G401.6 (cell line): ENCODE data around the gene TP73.
"Not testable (repeated sequence)": the region's sequence is repeated elsewhere in the genome, so short reads cannot be mapped to it uniquely, and the experiment has no call there.

ENCODE experiments used
- FAIRE-seq: peaks from 2 replicates; lab custom pipeline; 2012; peaks lifted over from hg19 to GRCh38; lab: Jason Lieb, UNC

The TP73 gene

GRCh38 chr1:3708791-3709190, 56.5 kb downstream of the TP73 start:
- no peak for FAIRE-seq

- FAIRE-seq, result no peak
Measured at GRCh38 chr1:3710251-3710650, 57.9 kb downstream of the TP73 start.

- FAIRE-seq, result no peak
Measured at GRCh38 chr1:3711381-3711779, 59.1 kb downstream of the TP73 start.

DNA sequence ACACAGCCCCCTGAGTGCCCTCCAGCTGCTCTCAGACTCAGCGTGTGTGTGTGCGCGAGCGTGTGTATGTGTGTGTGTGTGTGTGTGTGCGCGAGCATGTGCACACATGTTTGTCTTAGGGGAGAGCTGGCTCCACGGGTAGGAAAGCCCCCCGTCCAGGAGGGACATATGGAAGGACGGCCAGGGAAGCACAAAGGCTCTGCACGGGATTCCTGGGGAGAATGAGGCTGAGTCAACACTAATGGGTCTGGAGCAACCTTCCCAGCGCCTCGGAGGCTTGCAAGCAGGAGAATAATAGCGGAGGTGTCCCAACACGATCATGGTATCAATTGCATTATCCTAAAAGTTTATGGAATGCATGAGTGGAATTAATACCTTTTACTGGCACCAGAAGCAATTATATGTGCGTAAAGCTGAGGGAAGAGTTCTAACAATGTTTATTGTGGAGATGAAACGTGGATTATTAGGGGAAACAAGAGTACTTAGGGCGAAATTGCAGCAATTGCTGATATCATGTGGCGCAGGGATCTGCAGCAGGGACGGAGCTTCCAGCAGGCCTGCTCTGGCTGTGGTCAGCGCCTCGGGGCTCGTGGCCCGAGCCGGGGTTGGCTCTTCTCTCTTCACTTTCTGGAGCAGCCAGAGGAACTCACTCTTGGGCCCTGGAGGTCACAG, 59.6 kb downstream of the TP73 start:
- no peak for FAIRE-seq

DNA sequence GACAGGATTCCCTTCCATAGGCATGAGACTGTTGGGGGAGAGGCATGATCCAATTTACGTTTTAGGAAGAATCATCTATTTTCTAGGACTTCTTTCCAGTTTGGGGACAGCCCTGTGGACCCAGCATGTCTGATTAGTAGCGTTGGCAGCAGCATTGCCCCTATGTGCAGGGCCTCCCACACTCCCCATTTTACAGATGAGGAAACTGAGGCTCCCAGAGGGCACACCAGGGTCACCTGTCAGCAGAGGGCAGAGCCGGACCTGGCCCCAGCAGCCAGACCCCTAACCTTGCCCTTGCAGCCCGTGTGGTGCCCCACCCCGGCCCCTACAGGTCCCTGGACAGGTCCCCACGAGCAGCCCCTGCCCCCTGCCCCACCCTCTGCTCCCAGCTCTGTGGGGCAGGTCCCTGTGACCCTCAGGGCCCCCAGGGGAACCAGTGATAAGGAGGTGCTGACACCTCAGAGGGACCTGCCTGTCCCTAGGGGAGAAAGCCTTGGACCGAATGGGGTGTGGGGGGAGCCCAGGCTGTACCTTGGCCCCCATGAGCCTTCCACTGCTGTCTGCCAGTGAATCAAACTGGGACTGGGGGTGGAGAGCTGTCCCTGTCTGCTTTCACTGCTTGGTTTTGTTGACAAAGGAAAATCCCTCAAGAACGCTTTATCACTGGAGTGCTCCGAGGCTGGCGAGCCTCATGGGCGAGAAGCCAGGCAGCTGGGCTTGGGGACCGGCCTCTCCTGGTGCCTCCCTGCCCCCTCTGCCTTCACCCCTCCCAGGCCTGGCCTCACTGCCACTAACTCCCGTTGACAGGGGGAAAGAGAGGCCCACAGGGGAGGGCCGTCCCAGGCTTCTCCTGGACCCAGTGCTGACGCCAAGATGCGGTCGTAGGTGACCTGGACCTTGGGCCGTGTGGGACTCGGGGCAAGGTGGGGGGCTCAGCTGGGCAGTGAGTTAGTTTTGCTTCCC, 60.5 kb downstream of the TP73 start:
- no peak for FAIRE-seq

DNA sequence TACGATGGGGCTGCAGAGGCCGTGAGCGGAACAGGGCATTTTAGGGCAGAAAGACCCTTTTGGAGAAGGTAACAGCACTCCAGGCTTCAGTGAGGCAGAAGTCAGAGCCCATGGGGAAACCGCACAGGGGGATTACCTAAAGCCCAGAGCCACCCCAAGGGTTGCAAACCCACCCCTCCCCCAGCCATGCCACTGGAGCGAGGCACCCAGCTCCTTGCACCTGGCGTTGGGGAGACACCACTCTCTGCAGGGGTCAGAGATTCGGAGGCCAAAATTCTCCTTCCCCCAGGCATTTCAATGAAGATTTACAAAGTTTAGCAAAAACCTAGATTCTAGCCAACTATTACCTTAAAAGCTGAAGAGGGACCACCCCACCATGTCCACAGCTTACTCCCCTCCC, 61.5 kb downstream of the TP73 start:
- no peak for FAIRE-seq

- FAIRE-seq, result no peak
Measured at GRCh38 chr1:3714284-3714741, 62.0 kb downstream of the TP73 start.

DNA sequence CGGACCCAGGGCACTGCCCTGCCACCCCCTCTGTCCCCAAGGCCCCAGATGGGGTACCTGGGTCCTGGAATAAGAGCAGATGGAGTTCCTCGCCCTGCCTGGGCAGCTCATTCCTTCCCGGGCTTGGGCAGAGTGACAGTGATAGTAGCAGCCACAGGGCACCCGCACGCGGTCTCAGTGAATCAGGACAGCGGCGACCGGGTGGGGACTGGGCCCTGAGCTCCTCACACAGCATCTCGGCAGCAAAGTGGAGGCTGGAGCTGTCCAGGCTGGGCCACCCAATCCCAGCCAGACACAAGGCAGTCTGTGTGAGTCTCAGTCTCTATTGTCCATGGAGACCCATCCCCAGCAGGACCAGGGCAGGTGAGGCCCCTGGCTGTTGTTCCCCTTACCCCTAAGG, 62.5 kb downstream of the TP73 start:
- no peak for FAIRE-seq

GRCh38 chr1:3716351-3716750, 64.0 kb downstream of the TP73 start:
- no peak for FAIRE-seq

DNA sequence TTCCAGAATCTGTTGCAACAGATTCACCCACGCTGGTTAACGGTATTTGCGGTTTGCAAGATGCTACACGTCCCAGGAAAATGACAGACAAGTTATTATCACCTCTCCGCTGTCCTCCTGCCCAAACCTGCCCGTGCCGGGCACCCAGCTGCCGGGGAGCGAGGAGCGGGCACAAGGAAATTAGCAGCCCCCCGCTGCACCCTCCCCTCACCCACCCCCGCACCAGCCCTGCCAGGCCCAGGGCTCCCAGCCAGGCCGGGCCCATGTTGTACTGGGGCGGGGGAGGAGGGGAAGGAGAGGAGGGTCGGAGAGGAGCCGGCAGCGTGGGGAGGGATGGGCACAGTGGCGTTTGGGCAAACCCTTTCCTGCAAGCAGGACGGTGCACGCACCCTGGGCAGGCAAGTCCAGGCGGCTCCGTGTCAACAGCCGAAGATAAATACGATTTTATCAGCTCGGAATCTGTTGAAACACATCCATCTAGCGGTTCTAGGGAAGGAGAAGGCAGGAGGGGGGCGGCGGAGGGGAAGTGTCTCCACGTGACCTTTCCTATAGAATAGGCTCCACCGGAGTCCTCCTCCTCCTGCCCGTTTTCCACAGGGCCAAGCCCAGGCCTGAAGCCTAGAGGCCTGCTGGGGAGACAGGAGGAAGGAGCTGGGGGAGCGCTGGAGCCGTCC, 64.9 kb downstream of the TP73 start:
- no peak for FAIRE-seq

- FAIRE-seq, result no peak
Measured at GRCh38 chr1:3717715-3718601, 65.6 kb downstream of the TP73 start.

DNA sequence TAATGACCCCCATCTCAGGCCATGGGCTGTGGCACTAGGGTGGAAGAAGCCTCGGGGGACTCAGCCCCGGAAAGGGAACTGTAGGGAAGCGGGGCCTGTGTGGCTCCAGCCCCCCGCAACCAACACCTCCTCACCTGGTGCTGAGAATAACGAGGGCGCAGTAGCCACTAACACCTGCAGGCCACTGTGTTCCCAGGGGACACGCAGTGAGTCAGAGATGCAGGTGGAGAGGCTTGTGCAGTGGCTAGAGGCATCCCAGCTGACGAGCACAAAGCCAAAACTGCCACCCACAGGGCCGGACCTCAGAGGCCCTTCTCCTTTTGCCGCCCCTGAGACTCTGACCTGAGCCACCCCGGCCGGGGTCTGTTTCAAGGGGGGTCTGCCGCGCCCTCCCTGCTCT, 66.4 kb downstream of the TP73 start:
- FAIRE-seq, result no peak

DNA sequence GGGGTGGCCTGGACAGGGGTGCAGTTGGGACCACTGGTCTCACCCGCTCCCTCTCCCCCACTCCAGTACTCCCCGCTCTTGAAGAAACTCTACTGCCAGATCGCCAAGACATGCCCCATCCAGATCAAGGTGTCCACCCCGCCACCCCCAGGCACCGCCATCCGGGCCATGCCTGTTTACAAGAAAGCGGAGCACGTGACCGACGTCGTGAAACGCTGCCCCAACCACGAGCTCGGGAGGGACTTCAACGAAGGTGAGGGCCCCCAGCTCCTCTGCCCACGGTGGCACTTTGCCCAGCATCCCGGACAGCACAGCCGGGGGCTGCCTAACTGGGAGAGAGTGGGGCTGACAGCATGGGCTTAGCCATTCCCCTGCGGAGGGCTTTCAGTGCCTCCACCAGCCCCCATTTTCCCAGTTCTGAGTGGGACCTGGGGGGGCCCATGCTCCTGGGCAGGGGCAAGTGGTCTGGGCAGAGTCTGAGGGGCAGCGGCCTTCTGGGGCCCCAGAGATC, 69.7 kb downstream of the TP73 start:
- no peak for FAIRE-seq

DNA sequence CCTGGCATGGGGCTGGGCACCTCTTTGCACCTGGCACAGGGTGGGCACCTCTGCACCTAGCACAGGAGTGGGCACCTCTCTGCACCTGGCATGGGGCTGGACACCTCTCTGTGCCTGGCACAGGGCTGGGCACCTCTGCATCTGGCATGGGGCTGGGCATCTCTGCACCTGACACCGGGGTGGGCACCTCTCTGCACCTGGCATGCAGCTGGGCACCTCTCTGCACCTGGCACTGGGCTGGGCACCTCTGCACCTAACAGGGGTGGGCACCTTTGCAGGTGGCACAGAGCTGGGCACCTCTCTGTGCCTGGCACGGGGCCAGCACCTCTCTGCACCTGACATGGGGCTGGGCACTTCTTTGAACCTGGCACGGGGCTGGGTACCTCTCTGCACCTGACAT, 70.5 kb downstream of the TP73 start:
- FAIRE-seq, result no peak

DNA sequence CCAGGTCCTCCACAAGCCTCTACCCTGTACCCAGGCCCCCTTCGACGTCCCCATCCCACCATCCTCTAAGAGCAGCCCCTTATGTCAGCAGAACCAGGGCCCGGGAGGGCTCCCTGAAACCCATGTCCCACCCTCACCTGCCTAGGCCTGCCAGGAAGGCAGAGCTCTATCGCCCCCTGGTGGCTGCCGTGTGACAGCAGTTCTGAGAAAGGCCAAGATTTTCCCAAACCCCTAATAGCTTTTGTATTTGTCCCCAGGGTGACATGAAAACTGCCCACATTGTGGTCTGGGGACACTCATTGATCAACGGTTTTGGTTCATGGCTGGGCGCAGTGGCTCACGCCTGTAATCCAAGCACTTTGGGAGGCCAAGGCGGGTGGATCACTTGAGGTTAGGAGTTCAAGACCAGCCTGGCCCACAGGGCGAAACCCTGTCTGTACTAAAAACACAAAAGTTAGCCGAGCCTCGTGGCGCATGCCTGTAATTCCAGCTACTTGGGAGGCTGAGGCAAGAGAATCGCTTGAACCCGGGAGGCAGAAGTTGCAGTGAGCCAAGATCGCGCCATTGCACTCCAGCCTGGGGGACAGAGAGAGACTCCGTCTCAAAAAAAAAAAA, 72.2 kb downstream of the TP73 start:
- not testable (repeated sequence) for FAIRE-seq

- no peak for FAIRE-seq
Measured at GRCh38 chr1:3725366-3725765, 73.0 kb downstream of the TP73 start.

GRCh38 chr1:3727042-3727824, 74.9 kb downstream of the TP73 start:
- FAIRE-seq, result no peak

DNA sequence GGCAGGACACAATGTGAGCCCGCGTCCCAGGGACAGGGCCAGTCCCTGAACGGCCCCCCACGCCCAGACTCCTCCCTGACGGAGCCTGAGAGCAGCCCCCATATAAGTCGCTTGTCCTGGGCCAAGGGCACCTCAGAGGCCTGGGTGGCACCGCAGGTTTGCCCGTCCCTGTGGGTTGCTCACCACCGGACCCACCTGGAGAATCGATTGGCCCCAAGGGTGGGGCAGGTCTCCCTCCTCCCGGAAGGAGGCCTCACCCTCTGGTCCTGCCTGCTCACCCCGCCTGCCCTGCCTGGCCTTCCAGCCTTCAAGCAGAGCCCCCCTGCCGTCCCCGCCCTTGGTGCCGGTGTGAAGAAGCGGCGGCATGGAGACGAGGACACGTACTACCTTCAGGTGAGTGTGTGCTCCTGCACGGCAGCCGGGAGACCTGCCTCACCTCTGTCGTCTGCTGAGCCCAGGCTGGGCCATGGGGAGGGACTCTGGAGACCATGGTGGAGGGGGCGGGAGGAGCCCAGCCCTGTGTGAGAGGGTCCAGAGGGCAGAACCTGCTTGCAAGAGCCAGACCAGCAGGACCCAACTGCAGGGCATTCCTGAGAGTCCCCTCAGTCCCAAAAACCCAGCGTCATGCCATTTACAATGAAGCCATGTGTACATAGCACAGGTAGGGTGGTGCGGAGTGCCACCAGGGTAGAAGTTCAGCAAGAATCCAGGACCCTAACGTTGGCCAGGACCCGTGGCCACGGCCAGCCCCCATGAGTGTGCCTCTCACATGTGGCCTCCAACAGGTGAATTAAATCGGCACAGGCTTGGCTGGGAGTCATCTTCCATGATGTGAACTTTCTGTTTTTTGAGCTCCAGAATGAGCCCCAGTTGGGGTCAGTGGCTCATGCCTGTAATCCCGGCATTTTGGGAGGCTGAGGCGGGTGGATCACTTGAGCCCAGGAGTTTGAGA, 75.8 kb downstream of the TP73 start:
- FAIRE-seq, result no peak
